ENCODE results near the gene CREBBP.
"Not testable (repeated sequence)": the region's sequence is repeated elsewhere in the genome, so short reads cannot be mapped to it uniquely, and the experiment has no call there.

Gene CREBBP

DNA sequence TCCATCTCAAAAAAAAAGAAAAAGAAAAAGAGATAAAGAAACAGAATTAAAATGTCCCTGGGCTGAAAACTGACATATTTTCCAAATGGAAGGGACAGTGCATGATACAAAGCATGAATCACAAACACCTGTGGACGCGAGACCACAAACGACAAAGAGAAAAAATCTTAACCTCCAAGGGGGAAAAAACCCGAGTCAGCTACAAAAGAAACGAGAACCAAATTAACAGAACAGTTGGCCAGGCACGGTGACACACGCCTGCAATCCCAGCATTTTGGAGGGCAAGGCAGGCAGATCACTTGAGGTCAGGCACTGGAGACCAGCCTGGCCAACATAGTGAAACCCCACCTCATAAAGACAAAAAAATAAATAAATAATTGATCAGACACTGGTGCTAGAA, 165.1 kb downstream of the CREBBP start:
- DNase-seq (ENCODE audit: low read depth in 2 of 2), result no peak

DNA sequence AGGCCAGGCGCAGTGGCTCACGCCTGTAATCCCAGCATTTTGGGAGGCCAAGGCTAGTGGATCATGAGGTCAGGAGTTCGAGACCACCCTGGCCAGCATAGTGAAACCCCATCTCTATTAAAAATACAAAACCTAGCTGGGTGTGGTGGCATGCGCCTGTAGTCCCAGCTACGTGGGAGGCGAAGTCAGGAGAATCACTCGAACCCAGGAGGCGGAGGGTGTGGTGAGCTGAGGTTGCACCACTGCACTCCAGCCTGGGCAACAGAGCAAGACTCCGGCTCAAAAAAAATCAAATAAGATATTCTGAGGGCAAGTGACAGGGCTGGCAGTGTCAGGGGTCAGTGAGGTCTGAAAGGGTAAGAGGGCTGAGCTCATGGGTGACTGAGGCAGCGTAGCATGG, 166.1 kb downstream of the CREBBP start:
- not testable (repeated sequence) for DNase-seq (ENCODE audit: low read depth in 2 of 2)

DNA sequence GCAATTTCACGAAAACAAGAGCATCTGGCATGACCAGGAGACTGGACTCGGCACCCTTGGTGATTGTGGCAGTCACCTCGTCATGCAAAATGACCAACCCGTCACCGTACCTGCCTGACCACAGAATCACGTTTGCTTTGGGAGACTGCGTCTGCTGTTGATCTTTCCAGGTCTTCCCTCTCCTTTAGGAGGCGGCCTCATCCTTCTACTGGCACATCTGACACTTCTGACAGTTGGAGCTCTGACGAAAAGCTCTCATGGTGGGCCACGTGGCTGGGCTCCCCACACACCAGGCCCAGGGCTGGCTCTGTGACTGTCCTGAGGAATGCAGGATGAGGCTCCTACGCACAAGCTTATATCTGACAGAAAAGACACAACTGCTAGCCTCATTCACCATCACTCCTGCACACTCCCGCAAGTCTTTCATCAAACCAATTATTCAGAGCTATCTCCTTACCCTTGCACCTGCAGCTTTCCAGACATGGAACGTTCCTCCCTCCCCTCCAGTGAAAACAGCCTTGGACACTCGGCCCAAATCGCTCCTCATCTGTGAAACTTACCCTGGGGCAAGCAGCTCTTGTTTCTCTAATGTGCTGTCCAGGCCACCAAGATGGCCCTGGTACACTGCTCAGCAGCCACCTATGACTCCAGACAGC, 166.8 kb downstream of the CREBBP start:
- DNase-seq (ENCODE audit: low read depth in 2 of 2), result no peak

DNA sequence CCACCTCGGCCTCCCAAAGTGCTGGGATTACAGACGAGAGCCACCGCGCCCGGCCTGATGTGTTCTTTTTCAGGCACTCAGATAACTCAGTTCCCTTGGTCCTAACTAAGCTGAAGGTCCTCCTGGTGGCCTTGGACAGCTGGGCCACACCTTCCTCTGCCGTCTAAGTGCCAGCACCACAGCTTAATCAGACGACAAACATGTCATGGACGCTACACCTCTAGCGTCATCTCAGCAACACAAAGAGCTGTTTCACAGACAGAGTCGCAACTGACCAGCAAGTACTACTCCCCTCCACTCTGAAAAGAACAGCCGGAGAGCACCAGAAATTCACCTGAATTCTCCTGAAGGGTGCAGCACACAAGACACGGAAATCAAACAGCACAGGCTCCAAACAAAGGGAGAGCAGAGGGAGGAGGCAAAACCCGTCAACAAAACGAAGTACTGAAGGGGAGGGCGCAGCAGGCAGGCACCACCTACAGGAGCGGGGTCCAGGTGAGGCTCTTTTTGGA, 167.6 kb downstream of the CREBBP start:
- DNase-seq (ENCODE audit: low read depth in 2 of 2), result no peak

DNA sequence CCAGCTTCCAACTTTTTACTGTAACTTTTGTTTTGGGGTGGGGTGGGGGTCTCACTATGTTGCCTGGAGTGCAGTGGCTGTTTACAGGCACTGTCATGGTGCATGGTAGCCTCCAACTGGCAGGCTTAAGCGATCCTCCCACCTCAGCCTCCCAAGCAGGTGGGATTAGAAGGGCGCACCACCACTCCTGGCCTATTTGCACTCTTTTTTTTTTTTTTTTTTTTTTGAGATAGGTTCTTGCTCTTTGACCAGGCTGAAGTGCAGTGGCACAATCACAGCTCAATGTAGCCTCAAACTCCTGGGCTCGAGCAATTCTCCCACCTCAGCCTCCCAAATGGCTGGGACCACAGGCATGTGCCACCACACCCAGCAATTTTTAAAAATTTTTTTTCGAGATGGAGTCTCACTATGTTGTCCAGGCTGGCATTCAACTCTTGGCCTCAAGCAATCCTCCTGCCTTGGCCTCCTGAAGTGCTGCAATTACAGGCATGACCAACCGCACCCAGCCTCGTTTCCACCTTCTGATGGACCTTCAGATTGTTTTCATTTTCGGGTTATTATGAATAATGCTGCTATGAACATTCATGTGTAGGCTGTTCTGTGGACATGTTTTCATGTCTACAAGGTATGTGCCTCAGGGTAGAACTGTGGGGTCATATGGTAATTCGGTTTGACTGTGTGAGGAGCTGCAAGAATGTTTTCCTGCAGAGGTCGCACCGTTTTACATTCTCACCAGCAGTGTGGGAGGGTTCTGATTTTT, 174.1 kb downstream of the CREBBP start:
- DNase-seq (ENCODE audit: low read depth in 2 of 2), result no peak

DNA sequence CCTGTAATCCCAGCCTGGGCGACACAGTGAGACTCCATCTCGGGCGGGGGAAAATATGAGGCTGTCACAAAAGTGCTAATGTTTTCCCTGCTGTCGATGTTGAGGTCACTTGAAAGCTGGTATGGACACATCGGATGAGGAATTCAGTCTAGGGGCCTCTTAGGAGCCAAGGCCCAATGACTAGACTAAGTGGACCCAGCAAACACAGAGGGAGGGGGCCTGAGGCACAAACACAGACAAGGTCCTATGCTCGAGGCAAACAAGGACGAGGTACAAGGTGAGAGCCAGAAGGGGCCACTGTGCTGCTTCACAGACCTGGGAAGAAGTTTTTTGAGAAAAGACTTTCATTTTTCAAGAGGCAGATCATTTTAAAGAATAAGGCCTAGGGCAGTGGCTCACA, 178.4 kb downstream of the CREBBP start:
- no peak for DNase-seq (ENCODE audit: low read depth in 2 of 2)

DNA sequence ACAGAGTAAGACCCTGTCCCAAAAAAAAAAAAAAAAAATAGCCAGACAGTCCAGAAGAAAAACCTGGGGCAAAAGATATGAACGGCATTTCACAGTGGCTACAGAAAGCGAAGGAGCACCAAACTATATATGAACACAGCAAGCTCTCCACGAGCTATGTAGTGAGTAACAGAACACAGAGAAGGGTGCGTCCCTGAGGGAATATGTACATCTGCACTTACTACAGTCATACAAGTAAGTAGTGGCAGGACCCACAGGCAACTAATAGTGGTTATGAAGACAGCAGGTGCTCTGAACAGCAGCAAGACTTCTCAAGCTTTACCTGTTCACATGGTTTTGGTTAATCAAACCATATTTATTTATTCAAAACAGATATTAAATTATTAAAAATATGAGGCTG, 179.0 kb downstream of the CREBBP start:
- no peak for DNase-seq (ENCODE audit: low read depth in 2 of 2)

DNA sequence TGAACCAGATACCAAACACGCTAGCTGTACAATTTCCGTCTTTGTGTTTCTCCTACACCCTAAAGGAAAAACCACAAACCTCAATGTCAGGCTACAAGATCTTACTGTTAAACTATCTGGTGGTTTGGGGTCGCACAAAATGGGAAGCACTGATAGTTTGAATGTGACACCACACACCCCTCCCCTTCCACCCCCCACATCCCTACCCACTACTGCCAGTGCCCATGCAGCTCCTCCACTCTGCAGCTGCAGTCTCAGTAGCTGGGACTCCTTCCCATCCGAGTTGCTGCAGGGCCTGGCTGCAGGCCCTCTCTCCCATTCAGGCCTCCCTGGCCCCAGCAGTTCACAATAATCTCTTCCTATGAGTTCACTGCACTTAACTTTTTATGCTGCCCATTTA, 181.6 kb downstream of the CREBBP start:
- no peak for DNase-seq (ENCODE audit: low read depth in 2 of 2)

DNA sequence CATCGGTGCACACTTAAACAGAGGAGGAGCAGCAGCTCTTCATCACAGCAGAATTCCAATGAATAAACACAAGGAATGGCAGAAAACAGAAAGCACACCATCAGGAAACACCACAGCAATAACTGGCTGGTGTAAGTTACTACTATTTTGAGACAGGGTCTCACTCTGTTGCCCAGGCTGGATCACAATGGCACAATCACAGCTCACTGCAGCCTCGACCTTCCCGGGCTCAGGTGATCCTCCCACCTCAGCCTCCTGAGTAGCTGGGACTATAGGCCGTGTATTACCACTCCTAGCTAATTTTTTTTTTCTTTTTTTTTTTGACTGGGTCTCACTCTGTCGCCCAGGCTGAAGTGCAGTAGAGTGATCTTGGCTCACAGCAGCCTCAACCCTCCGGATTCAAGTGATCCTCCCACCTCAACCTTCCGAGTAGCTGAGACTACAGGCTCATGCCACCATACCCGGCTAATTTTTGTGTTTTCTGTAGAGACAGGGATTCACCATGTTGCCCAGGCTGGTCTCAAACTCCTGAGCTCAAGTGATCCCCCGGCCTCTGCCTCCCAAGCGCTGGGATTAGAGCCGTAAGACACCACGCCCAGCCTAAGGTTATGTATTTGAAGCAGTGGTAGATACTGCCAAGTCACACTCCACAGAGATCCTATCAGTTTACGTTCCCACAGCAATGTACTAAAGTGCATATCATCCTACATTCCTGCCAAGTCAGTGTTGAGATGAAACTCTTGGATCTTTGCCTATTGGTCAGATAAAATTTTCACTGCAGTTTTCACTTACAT, 183.9 kb downstream of the CREBBP start:
- no peak for DNase-seq (ENCODE audit: low read depth in 2 of 2)

DNA sequence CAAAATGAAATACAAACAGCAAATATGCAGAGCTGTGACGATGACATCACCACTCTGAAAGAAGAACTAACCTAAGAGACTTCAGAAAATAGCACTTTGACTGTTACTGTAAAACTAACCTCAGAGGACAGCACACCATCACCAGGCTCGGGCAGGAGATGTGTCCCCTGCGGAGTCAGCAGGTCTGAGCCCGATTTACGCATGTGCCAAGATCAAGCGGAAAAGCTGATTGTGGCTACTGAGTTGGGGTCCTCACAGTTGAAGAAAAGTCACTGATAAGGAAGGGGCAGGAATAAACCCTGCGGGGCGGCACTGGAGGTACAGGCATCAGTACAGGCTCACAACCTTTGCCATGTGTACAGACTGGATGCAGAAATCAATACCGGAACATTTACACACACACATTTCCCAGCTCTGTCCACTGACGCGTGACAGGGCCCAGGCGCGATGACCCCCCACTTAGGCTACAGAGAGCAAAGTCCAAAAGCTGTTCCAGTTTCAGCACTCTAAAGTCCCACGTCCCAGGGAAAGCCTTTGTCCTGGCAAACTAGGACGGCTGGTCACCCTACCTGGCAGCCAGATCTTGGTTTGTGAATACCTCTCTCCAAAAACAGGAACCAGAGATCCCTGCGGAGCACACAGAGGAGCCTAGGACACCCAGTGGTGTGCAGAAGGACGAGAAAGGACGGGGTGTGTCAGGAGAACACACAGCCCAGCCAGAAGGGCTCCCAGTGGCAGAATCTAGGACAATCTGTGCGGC, 184.7 kb downstream of the CREBBP start:
- no peak for DNase-seq (ENCODE audit: low read depth in 2 of 2)

DNA sequence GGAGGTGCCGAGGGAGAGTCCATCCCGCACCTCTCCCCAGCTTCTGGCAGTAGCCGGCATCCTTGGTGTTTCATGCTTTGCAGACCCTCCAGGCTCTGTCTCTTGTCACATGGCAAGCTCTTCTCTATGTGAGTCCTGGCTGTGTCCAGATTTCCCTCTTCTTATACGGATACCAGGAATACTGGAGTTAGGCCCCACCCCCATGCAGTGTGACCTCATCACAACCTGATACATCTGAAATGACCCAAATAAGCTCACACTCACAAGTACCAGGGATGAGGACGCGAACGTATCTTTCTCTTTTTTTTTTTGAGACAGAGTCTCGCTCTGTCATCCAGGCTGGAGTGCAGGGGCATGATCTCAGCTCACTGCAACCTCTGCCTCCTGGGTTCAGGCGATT, 186.5 kb downstream of the CREBBP start:
- DNase-seq (ENCODE audit: low read depth in 2 of 2), result no peak

DNA sequence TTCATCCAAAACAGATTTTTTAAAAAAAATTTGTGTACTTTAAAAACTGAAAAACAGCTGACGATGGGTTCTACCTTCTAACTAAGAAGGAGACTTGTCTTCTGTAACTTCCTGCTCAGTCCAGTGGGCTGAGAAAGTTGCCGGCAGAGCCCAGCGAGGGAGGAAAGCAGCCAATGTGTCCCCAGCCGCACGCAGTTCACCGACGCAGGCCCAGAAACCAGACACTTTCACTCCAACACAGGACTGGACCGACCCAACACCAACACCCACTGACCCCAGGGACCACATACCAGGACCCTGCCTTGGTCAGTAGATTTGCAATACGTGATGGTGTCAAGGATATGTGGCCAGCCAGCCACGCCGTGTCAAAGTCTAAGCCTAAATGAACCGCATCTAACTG, 188.8 kb downstream of the CREBBP start:
- DNase-seq (ENCODE audit: low read depth in 2 of 2), result no peak

DNA sequence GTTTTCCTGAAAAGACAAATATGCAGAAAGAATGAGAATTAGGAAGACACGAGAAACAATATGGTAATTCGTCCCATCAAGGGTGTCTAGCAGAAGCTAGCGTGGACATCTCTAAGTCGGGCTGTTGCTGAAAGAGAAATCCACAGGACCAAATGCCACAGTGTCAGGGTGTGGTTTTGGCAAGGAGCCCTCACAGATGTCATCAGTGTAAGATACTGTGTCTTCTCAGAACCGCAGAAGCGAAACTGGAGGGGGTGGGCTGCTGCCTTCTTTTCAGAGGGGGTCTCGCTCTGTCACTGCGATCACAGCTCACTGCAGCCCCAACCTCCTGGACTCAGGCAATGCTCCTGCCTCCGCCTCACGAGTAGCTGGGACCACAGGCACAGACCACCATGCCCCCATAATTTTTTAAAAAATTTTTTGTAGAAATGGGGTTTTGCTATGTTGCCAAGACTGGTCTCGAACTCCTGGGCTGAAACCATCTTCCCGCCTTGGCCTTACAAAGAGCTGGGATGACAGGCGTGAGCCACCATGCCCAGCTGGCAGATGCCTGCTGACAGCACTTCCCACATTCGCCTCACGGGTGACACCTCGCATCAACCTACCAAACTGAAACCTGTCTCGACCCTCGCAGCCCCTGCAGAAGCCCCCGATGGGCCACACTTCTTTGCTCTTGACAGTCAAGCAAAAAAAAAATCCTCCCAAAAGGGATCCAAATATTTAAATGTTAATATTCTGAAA, 189.4 kb downstream of the CREBBP start:
- DNase-seq (ENCODE audit: low read depth in 2 of 2), result no peak

DNA sequence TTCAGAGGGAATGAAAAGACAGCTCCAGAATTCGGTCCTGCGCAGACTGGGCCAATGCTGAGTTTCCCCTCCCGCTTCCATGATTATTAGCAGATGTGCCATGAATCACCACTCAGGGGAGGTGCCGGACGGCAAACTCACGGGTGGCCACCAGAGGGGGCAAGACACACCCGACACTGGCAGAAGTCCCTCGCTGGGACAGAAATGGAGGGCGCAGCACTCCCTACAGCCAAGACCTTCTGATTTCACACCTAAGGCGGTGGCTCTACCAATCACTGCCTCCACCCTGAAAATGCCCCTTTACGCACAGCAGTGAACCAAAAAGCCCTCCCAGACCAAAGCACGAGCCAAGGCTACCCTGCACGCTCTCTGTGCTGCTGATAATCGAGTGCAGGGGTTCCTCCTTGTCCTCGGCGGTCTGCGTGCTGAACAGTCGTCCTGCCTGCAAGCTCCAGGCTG, 190.0 kb downstream of the CREBBP start:
- DNase-seq (ENCODE audit: low read depth in 2 of 2), result peak; percentile 75 to 81

DNA sequence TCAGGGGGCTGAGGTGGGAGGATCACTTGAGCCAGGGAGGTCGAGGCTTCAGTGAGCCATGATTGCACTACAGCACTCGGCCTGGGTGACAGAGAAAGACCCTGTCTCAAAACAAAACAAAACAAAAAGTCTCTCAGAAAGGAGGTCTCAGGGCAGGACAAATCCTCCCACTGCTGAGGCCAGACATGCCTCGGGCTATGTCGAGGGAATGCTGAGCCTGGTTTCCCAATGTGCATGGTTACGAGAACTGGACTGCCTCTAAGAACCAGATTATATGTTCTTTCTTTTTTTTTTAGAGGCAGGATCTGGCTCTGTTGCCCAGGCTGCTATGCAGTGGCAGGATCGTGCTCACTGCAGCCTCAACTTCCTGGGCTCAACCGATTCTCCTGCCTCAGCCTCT, 190.8 kb downstream of the CREBBP start:
- DNase-seq (ENCODE audit: low read depth in 2 of 2), result no peak

DNA sequence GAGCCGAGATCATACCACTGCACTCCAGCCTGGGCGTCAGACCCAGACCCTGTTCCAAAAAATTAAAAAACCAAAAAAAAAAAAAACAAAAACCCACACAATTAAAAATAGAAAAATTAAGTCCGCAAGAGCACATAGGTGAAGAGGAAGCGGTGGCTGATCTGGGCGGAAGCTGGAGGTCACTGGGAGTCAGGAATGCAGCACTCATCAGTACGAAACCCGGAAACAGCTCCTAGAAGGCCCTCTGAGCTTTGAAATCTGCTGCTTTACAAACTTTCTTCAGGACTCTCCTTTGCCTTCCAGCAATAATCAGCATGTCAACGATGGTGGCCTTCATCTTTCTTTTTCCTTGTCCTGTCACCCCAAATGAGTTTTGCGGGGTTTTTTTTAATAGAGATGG, 192.7 kb downstream of the CREBBP start:
- DNase-seq (ENCODE audit: low read depth in 2 of 2), result no peak

DNA sequence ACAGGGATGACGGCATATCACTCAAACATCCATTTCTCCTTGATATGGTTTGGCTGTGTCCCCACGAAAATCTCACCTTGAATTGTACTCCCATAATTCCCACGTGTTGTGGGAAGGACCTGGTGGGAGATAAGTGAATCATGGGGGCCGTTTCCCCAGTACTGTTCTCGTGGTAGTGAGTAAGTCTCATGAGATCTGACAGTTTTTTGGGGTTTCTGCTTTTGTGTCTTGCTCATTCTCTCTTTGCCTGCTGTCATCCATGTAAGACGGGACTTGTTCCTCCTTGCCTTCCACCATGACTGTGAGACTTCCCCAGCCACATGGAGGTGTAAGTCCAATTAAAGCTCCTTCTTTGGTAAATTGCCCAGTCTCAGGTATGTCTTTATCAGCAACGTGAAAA, 193.5 kb downstream of the CREBBP start:
- DNase-seq (ENCODE audit: low read depth in 2 of 2), result no peak

DNA sequence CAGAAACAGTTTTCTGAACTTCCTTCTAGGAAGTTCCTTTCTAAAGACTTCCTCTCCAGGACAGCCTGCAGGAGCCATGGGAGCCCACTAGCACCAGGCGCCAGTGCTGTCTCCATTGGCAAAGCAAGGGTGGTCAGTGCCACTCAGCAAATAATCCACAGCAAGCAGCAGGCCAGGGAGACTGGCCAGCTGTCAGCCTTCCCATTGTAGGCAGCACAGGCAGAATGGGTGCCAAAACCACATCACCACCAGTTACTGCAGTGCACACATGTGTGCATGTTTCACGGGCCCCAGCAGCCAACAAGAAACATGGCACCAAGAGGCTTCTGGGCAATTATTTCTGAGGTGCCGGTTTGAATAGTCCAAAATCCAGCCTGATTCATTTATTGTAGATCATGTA, 199.3 kb downstream of the CREBBP start:
- no peak for DNase-seq (ENCODE audit: low read depth in 2 of 2)

DNA sequence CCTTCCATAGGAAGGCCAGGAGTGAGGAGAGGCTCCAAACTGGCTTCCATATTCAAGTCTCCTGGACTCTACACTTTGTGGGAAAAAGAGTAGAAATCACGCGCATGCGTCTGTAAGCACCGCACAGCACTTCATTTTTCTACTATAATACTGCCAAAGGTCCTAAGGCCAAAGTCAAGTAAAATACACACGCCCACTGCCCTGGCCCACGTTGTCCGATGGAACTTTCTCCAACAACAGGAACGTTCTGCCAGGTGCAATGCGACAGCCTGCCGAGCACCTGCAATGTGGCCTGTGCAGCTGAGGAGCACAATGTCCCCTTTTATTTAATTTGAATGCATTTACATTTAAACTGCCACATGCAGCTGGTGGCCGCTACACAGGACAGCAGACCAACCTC, 202.5 kb downstream of the CREBBP start:
- DNase-seq (ENCODE audit: low read depth in 2 of 2), result no peak

DNA sequence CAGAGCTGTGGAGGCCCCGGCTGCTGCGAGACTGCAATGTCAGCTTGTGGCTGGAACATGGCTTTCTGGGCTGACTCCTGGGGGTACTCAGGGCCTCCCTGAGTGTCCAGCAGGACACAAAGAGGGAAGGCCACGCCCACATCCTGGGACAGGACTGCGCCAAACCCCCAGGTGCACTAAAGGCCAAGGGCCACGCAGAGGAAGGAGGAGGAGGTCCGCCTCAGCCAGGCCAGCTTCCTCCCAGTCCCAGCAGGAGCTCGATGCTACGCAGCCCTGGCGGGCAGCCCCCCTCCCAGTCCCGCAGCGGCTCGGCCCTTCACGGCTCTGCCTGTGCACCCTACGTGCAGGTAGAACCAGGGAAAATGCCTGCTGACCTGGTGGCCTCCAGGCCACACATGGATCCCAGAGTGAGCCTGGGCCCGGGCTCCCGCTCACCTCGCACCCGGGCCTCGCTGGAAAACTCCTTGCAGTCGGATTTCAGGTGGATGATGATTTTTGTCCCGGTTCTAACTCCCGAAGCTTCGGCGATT, 204.8 kb downstream of the CREBBP start:
- no peak for DNase-seq (ENCODE audit: low read depth in 2 of 2)
